WTC11 (cell line): Measurements from ENCODE around the gene USH2A. TPM values are rescaled to one million over a fixed set of nuclear protein-coding genes. Genes with fewer than 3 reads are reported as not detected.

Source experiments
- ATAC-seq: fragments of 200-7000 bp; cut with Tn5 transposase; 2 replicates; pipeline ENCODE4 v1.10.0; 2021; ENCODE audit warnings: mild to moderate bottlenecking, moderate library complexity
- CTCF ChIA-PET: fragments of 300-600 bp; sonication (Branson Sonifier 250); formaldehyde crosslinking; loops from one replicate; lab custom pipeline; 2021; ENCODE audit warnings: antibody characterized with exemption; lab: Charles Lee
- POLR2A ChIA-PET: fragments of 350-600 bp; sonication (Branson Sonifier 250); formaldehyde crosslinking; loops from one replicate; lab custom pipeline; 2021; ENCODE audit warnings: antibody characterized with exemption; lab: Charles Lee
- DNase-seq: peaks from one replicate; pipeline ENCODE4 v3.0.0; 2021; ENCODE audit warnings: low spot score
- H3K27ac Mint-ChIP-seq: 2 replicates; pipeline ENCODE4 v1.8.0; 2021; ENCODE audit warnings: mixed read lengths
- H3K27me3 Mint-ChIP-seq: 2 replicates; pipeline ENCODE4 v1.8.0; 2021; ENCODE audit warnings: low read depth, mild to moderate bottlenecking, moderate library complexity, mixed read lengths
- H3K36me3 Mint-ChIP-seq: 2 replicates; pipeline ENCODE4 v1.8.0; 2021; ENCODE audit warnings: mixed read lengths
- H3K4me1 Mint-ChIP-seq: 2 replicates; pipeline ENCODE4 v1.8.0; 2022; ENCODE audit warnings: mixed read lengths
- H3K4me3 Mint-ChIP-seq: 2 replicates; pipeline ENCODE4 v1.8.0; 2021; ENCODE audit warnings: mild to moderate bottlenecking, moderate library complexity, mixed read lengths
- H3K9me3 Mint-ChIP-seq: 2 replicates; pipeline ENCODE4 v1.8.0; 2021; ENCODE audit warnings: mixed read lengths
- AFF4 ChIP-seq: sonication (generic); formaldehyde crosslinking; IDR thresholded peaks from 2 replicates; pipeline ENCODE4 v1.8.1; 2023; ENCODE audit warnings: mild to moderate bottlenecking, missing genetic modification reagents, borderline replicate concordance
- CBFB ChIP-seq: sonication (generic); formaldehyde crosslinking; IDR thresholded peaks from 2 replicates; pipeline ENCODE4 v1.8.1; 2022; ENCODE audit warnings: mild to moderate bottlenecking, low read depth, missing genetic modification reagents
- CREM ChIP-seq: sonication (generic); formaldehyde crosslinking; IDR thresholded peaks from 2 replicates; pipeline ENCODE4 v1.8.1; 2022; ENCODE audit warnings: mild to moderate bottlenecking, missing genetic modification reagents, moderate library complexity
- CTCF ChIP-seq: fragments of 200-600 bp; IDR thresholded peaks from 2 replicates; pipeline ENCODE4 v1.8.0; 2022; ENCODE audit warnings: antibody characterized with exemption
- E2F5 ChIP-seq: sonication (generic); formaldehyde crosslinking; IDR thresholded peaks from 2 replicates; pipeline ENCODE4 v1.8.1; 2022; ENCODE audit warnings: mild to moderate bottlenecking, moderate library complexity, missing genetic modification reagents
- ELF4 ChIP-seq: sonication (generic); formaldehyde crosslinking; IDR thresholded peaks from 2 replicates; pipeline ENCODE4 v1.8.1; 2022; ENCODE audit warnings: low read depth, mild to moderate bottlenecking, moderate library complexity, missing genetic modification reagents
- ESRRA ChIP-seq: sonication (generic); formaldehyde crosslinking; IDR thresholded peaks from 2 replicates; pipeline ENCODE4 v1.8.1; 2022; ENCODE audit warnings: mild to moderate bottlenecking, missing genetic modification reagents, borderline replicate concordance
- GABPB1 ChIP-seq: sonication (generic); formaldehyde crosslinking; IDR thresholded peaks from 2 replicates; pipeline ENCODE4 v1.8.1; 2023; ENCODE audit warnings: mild to moderate bottlenecking, missing genetic modification reagents
- GRHL2 ChIP-seq: fragments of 250-450 bp; sonication (Bioruptor Pico); IDR thresholded peaks from 2 replicates; pipeline ENCODE4 v1.8.0; 2022; ENCODE audit warnings: mild to moderate bottlenecking, moderate library complexity; ENCODE audit not compliant: insufficient replicate concordance, severe bottlenecking
- KAT7 ChIP-seq: sonication (generic); formaldehyde crosslinking; IDR thresholded peaks from 2 replicates; pipeline ENCODE4 v1.8.1; 2023; ENCODE audit warnings: missing genetic modification reagents, mild to moderate bottlenecking, borderline replicate concordance
- NR1H2 ChIP-seq: sonication (generic); formaldehyde crosslinking; IDR thresholded peaks from 2 replicates; pipeline ENCODE4 v1.9.0; 2021; ENCODE audit warnings: mild to moderate bottlenecking, moderate library complexity, missing genetic modification reagents
- SMAD4 ChIP-seq: sonication (generic); formaldehyde crosslinking; IDR thresholded peaks from 2 replicates; pipeline ENCODE4 v1.8.0; 2022; ENCODE audit warnings: mild to moderate bottlenecking, missing genetic modification reagents
- SOX15 ChIP-seq: fragments of 250-450 bp; sonication (Bioruptor Pico); IDR thresholded peaks from 2 replicates; pipeline ENCODE4 v1.9.0; 2021; ENCODE audit warnings: mild to moderate bottlenecking
- TCF7 ChIP-seq: sonication (generic); formaldehyde crosslinking; IDR thresholded peaks from 2 replicates; pipeline ENCODE4 v1.8.0; 2022; ENCODE audit warnings: mild to moderate bottlenecking, low read depth, missing genetic modification reagents, moderate library complexity
- TEAD1 ChIP-seq: sonication (generic); formaldehyde crosslinking; IDR thresholded peaks from 2 replicates; pipeline ENCODE4 v1.8.0; 2022; ENCODE audit warnings: mild to moderate bottlenecking, missing genetic modification reagents
- ZMAT4 ChIP-seq: fragments of 250-450 bp; sonication (Bioruptor Pico); IDR thresholded peaks from 2 replicates; pipeline ENCODE4 v1.9.0; 2021; ENCODE audit warnings: mild to moderate bottlenecking
- ZNF232 ChIP-seq: sonication (generic); formaldehyde crosslinking; IDR thresholded peaks from 2 replicates; pipeline ENCODE4 v1.8.0; 2022; ENCODE audit warnings: mild to moderate bottlenecking, missing genetic modification reagents
- ZNF263 ChIP-seq: sonication (generic); formaldehyde crosslinking; IDR thresholded peaks from 2 replicates; pipeline ENCODE4 v1.8.1; 2022; ENCODE audit warnings: low read depth, mild to moderate bottlenecking, moderate library complexity, missing genetic modification reagents
- ZNF416 ChIP-seq: fragments of 250-450 bp; sonication (Bioruptor Pico); IDR thresholded peaks from 2 replicates; pipeline ENCODE4 v1.9.0; 2021; ENCODE audit warnings: mild to moderate bottlenecking, inconsistent platforms
- total RNA-seq: library from RNA; stranded (reverse); gene quantifications from 3 replicates; pipeline ENCODE4 v1.2.3, GENCODE V29; 2021
- TF ChIP-seq, protein P1 (sequence below): sonication (generic); formaldehyde crosslinking; IDR thresholded peaks from 2 replicates; pipeline ENCODE4 v1.8.0; 2023; ENCODE audit warnings: missing genetic modification reagents
- TF ChIP-seq, protein P2 (sequence below): fragments of 250-450 bp; sonication (Bioruptor Pico); IDR thresholded peaks from 2 replicates; pipeline ENCODE4 v1.8.0; 2021; ENCODE audit warnings: mild to moderate bottlenecking
- TF ChIP-seq, protein P3 (sequence below): sonication (generic); formaldehyde crosslinking; conservative IDR thresholded peaks from 2 replicates; pipeline ENCODE4 v1.8.1; 2022; ENCODE audit warnings: mild to moderate bottlenecking, missing genetic modification reagents

Gene USH2A
- total RNA-seq, 1 experiment from 2014 or later, result 0.37 TPM

DNA sequence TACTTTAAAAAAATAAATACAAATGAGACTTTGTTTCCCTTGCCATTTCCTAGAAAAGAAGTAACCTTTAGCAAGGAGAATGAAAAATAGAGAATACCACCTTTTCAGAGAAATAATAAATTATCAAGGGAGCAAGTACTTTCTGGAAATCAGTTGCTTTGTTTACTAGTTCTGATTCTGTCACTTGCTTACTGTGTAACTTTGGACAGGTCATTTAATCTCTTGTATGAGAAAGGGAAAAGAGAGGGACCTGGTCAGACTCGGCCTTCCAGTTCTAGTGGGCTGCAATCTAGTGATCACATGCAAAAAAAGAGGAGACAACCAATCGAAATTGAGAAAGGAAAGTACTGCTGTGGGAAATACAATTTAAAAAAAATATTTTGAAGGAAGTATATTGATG is 822.0 kb downstream of the USH2A start:
- H3K9me3 Mint-ChIP-seq, result no peaks in the 10 kb centered on the region
- ChIA-PET POLR2A (no interaction called here), CTCF (no interaction called here)
- H3K27ac Mint-ChIP-seq, result 0 out of 2 replicates have a peak overlapping the region, but pooled peaks have one; percentile 15
- peaks cover 36% of the 10 kb centered on the region for H3K4me1 Mint-ChIP-seq
- H3K27me3 Mint-ChIP-seq, result no peaks in the 10 kb centered on the region
- H3K4me3 Mint-ChIP-seq, result no peak overlapping the region
- peaks cover 39% of the 10 kb centered on the region for H3K36me3 Mint-ChIP-seq
- DNase-seq, result no peak
- ATAC-seq, result no peak
- TF ChIP-seq ELF4 (CRISPR knock-in tag) (no peak), SOX15 (CRISPR knock-in tag) (no peak), CTCF (no peak), ZNF232 (CRISPR knock-in tag) (no peak), TCF7 (CRISPR knock-in tag) (no peak), GABPB1 (CRISPR knock-in tag) (no peak), ZNF263 (CRISPR knock-in tag) (no peak)
- TF ChIP-seq, protein P1, sequence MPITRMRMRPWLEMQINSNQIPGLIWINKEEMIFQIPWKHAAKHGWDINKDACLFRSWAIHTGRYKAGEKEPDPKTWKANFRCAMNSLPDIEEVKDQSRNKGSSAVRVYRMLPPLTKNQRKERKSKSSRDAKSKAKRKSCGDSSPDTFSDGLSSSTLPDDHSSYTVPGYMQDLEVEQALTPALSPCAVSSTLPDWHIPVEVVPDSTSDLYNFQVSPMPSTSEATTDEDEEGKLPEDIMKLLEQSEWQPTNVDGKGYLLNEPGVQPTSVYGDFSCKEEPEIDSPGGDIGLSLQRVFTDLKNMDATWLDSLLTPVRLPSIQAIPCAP (CRISPR knock-in tag), result no peak
- TF ChIP-seq, all 79 proteins: peak for 0

GRCh38 chr1:215600867-215601266 is 822.4 kb downstream of the USH2A start:
- POLR2A ChIA-PET, result no interaction called here
- Mint-ChIP-seq H3K27me3 (no peaks in the 10 kb centered on the region), H3K27ac (no peak overlapping the region), H3K4me3 (no peak overlapping the region), H3K36me3 (peaks cover 42% of the 10 kb centered on the region), H3K4me1 (peaks cover 32% of the 10 kb centered on the region), H3K9me3 (no peaks in the 10 kb centered on the region)
- CTCF ChIA-PET, result no interaction called here
- ATAC-seq (no peak), DNase-seq (no peak)
- TF ChIP-seq CREM (CRISPR knock-in tag) (no peak), TEAD1 (no peak), ZMAT4 (no peak), ZNF416 (CRISPR knock-in tag) (no peak)
- TF ChIP-seq, protein P2, sequence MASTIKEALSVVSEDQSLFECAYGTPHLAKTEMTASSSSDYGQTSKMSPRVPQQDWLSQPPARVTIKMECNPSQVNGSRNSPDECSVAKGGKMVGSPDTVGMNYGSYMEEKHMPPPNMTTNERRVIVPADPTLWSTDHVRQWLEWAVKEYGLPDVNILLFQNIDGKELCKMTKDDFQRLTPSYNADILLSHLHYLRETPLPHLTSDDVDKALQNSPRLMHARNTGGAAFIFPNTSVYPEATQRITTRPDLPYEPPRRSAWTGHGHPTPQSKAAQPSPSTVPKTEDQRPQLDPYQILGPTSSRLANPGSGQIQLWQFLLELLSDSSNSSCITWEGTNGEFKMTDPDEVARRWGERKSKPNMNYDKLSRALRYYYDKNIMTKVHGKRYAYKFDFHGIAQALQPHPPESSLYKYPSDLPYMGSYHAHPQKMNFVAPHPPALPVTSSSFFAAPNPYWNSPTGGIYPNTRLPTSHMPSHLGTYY (CRISPR knock-in tag), result no peak

- no peaks in the 10 kb centered on the region for H3K9me3 Mint-ChIP-seq
- peak overlapping the region; percentile 62 for H3K27ac Mint-ChIP-seq
- POLR2A ChIA-PET, result no interaction called here
- TF ChIP-seq CBFB (CRISPR knock-in tag) (no peak), E2F5 (CRISPR knock-in tag) (no peak), ESRRA (CRISPR knock-in tag) (no peak), ZNF232 (CRISPR knock-in tag) (no peak), ZNF416 (CRISPR knock-in tag) (no peak), GRHL2 (CRISPR knock-in tag) (no peak), TEAD1 (no peak), NR1H2 (CRISPR knock-in tag) (no peak), SMAD4 (no peak), KAT7 (no peak), AFF4 (CRISPR knock-in tag) (no peak)
- TF ChIP-seq, protein P3, sequence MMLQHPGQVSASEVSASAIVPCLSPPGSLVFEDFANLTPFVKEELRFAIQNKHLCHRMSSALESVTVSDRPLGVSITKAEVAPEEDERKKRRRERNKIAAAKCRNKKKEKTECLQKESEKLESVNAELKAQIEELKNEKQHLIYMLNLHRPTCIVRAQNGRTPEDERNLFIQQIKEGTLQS (CRISPR knock-in tag), result no peak
These were observed 822.9 kb downstream of the USH2A start for GRCh38 chr1:215600258-215600792.

More at GRCh38 chr1:215600258-215600792, 822.9 kb downstream of the USH2A start:
- H3K4me1 Mint-ChIP-seq, result peaks cover 27% of the 10 kb centered on the region
- no peak overlapping the region for H3K4me3 Mint-ChIP-seq
- H3K36me3 Mint-ChIP-seq, result peaks cover 43% of the 10 kb centered on the region
- DNase-seq, result no peak
- H3K27me3 Mint-ChIP-seq, result no peaks in the 10 kb centered on the region
- CTCF ChIA-PET, result no interaction called here
- ATAC-seq, result no peak
